ENCODE measurements around the gene TRIP10. TPM values are rescaled to one million over a fixed set of nuclear protein-coding genes. Genes with fewer than 3 reads are reported as not detected.

The TRIP10 gene
- total and polyA plus RNA-seq, 2 of the 13 experiments (the other 11 are each of a cell fraction or from before 2014, with no cell fraction given): 32.5 to 33.2 TPM

DNA sequence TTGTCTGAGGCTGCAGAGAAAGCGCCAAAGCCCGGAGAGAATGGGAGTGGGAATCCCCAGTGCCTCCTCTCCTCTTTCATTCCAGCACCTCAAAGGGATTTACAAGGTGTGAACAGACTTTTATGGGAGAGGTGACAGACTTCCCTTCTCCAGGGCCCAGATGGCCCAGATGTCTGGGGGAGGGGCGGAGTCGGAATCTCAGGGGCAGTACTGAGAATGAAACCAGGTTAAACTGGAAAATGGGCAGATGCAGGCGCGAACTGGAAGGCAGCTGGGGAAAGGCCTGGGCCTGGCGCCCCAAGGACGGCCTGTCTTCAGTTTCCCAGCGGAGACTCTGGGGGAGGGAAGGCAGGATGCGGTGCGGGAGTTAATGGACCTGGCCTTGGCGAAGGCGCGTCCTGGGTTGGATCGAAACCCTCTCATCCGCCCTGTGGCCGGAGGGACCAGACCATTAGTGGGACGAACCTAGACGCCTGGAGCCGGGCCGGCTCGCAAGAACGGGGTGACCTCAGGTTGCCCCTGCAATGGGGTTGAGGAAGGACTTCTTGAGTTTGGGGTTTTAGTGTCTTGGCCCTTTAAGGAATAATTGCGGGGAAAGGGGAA, 592 bp upstream of the TRIP10 start (continued):
- TF ChIP-seq, protein P1, sequence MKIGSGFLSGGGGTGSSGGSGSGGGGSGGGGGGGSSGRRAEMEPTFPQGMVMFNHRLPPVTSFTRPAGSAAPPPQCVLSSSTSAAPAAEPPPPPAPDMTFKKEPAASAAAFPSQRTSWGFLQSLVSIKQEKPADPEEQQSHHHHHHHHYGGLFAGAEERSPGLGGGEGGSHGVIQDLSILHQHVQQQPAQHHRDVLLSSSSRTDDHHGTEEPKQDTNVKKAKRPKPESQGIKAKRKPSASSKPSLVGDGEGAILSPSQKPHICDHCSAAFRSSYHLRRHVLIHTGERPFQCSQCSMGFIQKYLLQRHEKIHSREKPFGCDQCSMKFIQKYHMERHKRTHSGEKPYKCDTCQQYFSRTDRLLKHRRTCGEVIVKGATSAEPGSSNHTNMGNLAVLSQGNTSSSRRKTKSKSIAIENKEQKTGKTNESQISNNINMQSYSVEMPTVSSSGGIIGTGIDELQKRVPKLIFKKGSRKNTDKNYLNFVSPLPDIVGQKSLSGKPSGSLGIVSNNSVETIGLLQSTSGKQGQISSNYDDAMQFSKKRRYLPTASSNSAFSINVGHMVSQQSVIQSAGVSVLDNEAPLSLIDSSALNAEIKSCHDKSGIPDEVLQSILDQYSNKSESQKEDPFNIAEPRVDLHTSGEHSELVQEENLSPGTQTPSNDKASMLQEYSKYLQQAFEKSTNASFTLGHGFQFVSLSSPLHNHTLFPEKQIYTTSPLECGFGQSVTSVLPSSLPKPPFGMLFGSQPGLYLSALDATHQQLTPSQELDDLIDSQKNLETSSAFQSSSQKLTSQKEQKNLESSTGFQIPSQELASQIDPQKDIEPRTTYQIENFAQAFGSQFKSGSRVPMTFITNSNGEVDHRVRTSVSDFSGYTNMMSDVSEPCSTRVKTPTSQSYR (CRISPR knock-in tag; IDR thresholded peaks at IDR 0.05; ENCODE audit: borderline replicate concordance): peak; percentile 50
- TF ChIP-seq, protein P2, sequence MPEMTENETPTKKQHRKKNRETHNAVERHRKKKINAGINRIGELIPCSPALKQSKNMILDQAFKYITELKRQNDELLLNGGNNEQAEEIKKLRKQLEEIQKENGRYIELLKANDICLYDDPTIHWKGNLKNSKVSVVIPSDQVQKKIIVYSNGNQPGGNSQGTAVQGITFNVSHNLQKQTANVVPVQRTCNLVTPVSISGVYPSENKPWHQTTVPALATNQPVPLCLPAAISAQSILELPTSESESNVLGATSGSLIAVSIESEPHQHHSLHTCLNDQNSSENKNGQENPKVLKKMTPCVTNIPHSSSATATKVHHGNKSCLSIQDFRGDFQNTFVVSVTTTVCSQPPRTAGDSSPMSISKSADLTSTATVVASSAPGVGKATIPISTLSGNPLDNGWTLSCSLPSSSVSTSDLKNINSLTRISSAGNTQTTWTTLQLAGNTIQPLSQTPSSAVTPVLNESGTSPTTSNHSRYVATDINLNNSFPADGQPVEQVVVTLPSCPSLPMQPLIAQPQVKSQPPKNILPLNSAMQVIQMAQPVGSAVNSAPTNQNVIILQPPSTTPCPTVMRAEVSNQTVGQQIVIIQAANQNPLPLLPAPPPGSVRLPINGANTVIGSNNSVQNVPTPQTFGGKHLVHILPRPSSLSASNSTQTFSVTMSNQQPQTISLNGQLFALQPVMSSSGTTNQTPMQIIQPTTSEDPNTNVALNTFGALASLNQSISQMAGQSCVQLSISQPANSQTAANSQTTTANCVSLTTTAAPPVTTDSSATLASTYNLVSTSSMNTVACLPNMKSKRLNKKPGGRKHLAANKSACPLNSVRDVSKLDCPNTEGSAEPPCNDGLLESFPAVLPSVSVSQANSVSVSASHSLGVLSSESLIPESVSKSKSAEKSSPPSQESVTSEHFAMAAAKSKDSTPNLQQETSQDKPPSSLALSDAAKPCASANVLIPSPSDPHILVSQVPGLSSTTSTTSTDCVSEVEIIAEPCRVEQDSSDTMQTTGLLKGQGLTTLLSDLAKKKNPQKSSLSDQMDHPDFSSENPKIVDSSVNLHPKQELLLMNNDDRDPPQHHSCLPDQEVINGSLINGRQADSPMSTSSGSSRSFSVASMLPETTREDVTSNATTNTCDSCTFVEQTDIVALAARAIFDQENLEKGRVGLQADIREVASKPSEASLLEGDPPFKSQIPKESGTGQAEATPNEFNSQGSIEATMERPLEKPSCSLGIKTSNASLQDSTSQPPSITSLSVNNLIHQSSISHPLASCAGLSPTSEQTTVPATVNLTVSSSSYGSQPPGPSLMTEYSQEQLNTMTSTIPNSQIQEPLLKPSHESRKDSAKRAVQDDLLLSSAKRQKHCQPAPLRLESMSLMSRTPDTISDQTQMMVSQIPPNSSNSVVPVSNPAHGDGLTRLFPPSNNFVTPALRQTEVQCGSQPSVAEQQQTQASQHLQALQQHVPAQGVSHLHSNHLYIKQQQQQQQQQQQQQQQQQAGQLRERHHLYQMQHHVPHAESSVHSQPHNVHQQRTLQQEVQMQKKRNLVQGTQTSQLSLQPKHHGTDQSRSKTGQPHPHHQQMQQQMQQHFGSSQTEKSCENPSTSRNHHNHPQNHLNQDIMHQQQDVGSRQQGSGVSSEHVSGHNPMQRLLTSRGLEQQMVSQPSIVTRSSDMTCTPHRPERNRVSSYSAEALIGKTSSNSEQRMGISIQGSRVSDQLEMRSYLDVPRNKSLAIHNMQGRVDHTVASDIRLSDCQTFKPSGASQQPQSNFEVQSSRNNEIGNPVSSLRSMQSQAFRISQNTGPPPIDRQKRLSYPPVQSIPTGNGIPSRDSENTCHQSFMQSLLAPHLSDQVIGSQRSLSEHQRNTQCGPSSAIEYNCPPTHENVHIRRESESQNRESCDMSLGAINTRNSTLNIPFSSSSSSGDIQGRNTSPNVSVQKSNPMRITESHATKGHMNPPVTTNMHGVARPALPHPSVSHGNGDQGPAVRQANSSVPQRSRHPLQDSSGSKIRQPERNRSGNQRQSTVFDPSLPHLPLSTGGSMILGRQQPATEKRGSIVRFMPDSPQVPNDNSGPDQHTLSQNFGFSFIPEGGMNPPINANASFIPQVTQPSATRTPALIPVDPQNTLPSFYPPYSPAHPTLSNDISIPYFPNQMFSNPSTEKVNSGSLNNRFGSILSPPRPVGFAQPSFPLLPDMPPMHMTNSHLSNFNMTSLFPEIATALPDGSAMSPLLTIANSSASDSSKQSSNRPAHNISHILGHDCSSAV (CRISPR knock-in tag; IDR thresholded peaks at IDR 0.05; ENCODE audit: borderline replicate concordance): no peak
- TF ChIP-seq MTA1 (CRISPR knock-in tag; IDR thresholded peaks at IDR 0.05; ENCODE audit: borderline replicate concordance) (0 out of 2 replicates have a peak, but pooled peaks have one; percentile 33), SMAD1 (CRISPR knock-in tag; IDR thresholded peaks at IDR 0.05; ENCODE audit: borderline replicate concordance, low read depth) (peak; percentile 72; the same call in 1 of the 2 replicates), ZBTB20 (CRISPR knock-in tag; IDR thresholded peaks at IDR 0.05; ENCODE audit: borderline replicate concordance, low read depth) (no peak), U2AF2 (IDR thresholded peaks at IDR 0.05; ENCODE audit: low read depth, low read length) (no peak), ISX (CRISPR knock-in tag; conservative IDR thresholded peaks at IDR 0.05) (no peak), KDM3A (CRISPR knock-in tag; IDR thresholded peaks at IDR 0.05; ENCODE audit: low read depth) (no peak), AHR (CRISPR knock-in tag; IDR thresholded peaks at IDR 0.05) (0 out of 2 replicates have a peak, but pooled peaks have one; percentile 25), PRDM15 (CRISPR knock-in tag; IDR thresholded peaks at IDR 0.05) (peak; percentile 62), NRL (CRISPR knock-in tag; IDR thresholded peaks at IDR 0.05; ENCODE audit: borderline replicate concordance) (0 out of 2 replicates have a peak, but pooled peaks have one; percentile 17)

Data from HepG2 (cell line).